ENCODE results near the gene TCOF1.

Gene TCOF1

GRCh38 chr5:150394131-150394530, 36.6 kb downstream of the TCOF1 start:
- no peak for DNase-seq

DNA sequence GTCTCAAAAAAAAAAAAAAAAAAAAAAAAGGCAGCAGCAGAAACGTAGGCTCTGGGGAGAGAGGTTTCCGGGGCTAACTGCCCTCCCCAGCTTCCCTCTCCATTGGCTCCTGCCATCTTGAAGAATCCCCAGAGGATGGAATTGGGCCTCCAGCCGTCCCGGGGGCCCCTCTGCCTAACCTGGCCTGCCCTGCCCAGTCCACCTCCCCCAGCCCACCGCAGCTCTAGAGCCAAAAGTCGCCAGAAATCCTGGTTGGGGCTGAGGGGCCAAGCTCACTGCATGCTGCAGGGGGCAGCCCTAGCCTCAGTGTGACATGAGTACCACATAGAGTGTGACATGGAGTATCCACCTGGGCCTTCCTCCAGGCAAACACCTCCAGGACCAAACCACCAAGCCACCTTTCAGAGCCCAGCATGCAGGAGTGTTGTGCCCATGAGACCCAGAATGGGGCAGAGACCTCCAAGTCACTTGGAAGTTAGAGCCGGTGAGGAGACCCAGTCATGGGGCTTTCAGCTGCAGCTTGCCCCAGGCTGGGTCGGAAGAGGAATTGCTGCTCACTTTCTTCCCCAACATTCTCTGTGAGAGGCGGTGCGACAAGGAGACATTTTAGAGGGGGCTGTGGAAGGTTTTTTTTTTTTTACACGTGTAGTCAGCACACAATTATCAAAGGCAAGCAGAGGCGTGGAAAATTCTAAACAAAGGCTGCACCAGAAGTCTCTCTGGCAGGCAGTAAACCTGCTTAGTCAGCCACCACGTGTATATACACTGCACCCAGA, 37.6 kb downstream of the TCOF1 start:
- no peak for DNase-seq

- DNase-seq, result no peak
Observed at GRCh38 chr5:150395688-150395975, 38.1 kb downstream of the TCOF1 start.

DNA sequence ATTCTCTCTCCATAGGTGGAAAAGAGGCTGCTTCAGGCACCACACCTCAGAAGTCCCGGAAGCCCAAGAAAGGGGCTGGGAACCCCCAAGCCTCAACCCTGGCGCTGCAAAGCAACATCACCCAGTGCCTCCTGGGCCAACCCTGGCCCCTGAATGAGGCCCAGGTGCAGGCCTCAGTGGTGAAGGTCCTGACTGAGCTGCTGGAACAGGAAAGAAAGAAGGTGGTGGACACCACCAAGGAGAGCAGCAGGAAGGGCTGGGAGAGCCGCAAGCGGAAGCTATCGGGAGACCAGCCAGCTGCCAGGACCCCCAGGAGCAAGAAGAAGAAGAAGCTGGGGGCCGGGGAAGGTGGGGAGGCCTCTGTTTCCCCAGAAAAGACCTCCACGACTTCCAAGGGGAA, 38.8 kb downstream of the TCOF1 start:
- no peak for DNase-seq

DNA sequence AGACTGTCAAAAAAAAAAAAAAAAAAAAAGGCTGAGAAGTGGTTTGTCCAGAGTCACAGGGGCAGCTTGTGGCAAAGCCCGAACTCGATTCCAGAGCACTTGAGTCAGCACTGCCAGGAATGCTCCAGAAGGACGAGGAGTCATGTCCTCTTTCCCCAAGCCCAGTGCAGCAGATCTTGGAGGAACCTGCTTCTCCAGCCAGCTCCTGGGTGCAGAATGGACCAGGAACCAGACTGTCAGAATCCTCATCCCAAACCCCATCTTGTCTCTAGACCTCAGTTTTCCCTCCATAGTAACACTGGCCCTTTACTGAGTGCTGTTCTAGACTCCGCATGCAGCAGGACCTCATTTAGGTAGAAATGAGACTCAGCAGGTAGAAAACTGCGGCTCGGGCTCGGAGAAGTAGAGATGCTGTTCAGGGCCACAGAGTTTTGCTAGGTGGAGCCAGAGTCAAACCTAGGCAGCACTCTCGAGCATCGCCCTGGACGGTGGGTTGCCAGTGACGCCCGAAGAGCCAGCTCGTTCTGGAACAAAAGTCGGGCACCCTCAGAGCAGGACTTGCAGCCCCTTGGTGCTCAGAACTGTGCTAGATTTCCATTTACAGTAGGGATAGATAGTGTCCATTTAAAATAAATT, 39.8 kb downstream of the TCOF1 start:
- no peak for DNase-seq

GRCh38 chr5:150397782-150398721, 40.6 kb downstream of the TCOF1 start:
- DNase-seq, result no peak

DNA sequence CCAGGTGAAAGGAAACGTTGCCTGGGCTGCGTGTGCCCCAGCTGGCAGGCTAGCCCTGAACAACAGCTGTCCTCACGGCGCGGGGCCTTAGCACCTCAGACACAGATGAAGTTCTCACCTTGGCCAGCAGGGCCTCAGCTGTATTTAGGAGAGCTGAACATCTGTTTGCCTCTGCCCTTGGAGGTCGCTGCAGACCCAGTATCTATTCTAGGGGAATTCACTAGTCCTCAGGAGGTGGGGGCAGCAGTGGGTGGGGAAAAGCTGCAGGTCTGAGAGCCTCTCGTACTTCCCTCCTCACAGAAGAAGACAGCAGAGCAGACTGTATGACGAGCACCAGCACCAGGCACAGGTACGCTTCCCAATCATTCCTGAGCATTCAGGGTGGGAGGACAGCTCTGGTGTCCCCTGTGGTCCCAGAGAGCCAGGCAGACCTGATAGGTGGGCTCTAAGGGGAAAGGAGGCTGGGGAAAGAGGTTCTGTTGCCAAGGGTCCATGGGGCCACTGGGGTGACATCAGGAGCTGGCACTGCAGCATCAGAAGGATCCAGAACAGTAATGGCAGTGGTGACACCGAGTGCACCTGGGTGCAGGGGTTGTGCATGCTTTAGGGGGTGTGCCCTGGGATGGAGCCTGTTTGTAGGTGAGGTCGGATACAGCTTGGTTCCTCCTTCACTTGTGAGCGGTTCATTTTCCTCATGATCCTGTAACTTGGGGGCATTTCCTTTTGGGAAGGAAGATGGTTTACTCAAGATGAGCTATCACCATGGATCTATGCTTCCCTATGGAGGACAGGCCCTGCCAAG, 41.4 kb downstream of the TCOF1 start:
- DNase-seq, result no peak

GRCh38 chr5:150399524-150400211, 42.2 kb downstream of the TCOF1 start:
- no peak for DNase-seq

DNA sequence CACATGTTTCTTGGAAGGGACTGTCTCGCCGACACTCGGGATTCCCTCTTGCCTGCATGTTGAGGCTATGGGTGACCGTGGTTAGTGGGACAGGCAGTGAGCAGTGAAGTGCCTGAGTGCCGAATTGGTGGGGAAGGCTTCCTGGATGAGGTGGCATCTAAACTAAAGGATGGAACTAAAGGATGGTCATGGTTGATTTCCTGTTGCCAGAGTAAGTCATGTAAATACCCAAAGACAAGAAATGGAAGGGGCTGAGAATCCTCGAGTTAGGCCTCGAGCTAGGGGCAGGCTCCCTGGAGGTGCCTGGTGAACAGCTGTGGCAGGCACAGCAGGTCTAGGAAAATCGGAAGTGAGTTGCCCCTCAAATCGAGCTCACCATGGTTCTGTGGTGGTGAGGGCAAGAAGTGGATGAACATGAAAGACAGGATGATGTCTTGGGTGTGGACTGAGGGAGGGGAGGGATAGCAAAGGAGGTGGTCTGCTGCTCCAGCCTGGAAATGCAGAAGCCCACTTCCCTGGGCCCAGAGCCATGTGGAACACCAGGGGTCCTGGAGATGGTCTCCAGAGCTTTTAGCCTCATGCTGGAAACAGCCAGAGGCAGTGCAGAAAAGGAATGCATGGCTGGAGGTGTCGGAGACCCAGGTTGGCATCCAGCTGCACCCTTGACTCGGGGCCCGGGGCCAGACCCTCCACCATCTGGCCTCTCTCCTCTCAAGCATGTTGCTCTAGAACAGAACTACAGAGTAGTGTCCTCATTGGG, 43.0 kb downstream of the TCOF1 start:
- no peak for DNase-seq

DNA sequence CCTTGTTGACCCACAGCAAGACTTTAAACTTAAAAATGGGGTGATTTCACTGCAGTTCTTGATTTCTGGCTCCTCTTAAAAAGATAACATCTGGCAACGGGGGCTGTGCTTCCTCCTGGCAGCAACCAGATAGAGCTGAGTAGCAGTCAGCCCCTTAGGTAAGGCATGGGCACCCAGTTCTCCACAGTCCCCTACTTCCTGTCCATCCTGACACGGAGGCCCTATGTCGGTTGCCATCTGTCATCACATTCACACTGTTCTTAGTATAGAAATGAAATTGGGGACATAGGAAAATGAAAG, 43.5 kb downstream of the TCOF1 start:
- DNase-seq, result no peak

DNA sequence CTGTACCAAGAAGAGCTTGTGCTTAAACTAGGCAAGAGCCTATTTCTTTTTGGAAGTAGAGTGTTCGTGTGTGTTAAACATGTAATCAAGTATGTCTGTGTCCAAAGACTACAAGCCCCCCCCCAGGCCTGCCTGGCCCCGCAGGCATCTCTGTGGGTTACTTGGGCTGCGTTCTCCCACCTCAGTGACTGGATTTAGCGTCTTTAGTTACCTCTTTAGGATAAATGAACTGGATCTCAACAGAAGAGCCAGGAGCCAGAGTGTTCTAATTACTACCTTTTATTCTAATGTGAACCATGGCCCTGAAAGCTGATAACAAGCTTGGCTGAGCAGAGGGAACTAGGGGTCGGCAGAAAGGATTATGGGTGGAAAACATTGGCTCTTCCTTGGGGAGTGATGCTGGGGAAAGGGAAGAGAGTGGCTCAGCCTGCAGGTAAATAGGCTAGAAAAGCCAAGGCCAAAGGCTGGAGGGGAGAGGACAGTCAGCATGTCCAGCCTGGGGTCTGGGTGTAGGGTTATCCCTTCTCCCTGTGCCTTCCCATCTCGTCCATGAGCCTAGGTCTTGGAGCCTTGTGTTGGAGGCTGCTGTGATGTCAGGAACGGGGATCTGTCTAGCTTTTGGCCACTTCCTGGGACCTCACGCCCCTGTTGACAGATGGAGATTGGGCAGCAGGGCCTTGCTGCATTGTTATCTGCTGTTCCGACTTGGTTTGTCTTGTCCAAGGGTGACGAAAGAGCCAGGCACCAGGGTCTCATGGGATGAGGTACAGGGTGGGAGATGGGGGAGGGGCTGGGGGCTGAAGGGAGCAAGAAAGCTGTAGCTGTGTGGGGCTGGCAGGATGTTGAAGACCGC, 44.1 kb downstream of the TCOF1 start:
- no peak for DNase-seq

GRCh38 chr5:150402229-150402773, 44.8 kb downstream of the TCOF1 start:
- DNase-seq, result no peak

- no peak for DNase-seq
Observed at GRCh38 chr5:150402901-150403342, 45.4 kb downstream of the TCOF1 start.

GRCh38 chr5:150404121-150404520, 46.6 kb downstream of the TCOF1 start:
- no peak for DNase-seq

- DNase-seq, result no peak
Observed at GRCh38 chr5:150404535-150404934, 47.0 kb downstream of the TCOF1 start.

- DNase-seq, result no peak
Observed at GRCh38 chr5:150404941-150405816, 47.7 kb downstream of the TCOF1 start.

DNA sequence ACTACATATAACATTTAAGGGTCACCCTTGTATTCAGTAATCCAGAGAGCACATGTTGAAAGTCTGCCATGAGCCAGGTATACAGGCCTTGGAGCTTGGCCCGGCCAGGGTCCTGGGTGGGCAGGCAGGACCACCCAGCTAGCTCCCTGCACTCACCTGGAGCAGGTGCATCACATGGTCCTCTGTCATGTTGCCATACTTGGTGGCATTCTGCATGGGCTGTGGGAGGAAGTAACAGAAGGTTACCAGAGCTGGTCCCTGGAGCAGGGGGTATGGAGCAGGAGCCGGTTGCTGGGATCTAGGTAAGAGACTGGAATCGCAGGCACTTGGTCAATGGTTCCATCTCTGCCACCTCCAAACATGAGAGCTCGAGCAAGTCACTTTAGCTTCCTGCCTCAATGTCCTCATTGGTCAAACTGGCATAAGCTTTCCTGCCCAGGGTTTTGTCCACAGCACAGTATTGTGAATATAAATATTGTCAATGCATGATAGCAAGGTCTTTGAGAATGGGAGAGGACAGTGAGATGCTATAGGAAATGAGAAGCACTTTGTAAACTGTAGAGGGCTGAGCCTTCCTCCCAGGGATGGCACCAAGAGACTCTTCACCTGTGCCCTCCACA, 48.7 kb downstream of the TCOF1 start:
- DNase-seq, result no peak

- DNase-seq, result no peak
Observed at GRCh38 chr5:150406723-150407095, 49.2 kb downstream of the TCOF1 start.

All from KG1 (cell line).